ENCODE results near the gene TPGS2. TPM values are rescaled to one million over a fixed set of nuclear protein-coding genes. Genes with fewer than 3 reads are reported as not detected.
"Not testable (repeated sequence)": the region's sequence is repeated elsewhere in the genome, so short reads cannot be mapped to it uniquely, and the experiment has no call there.

The TPGS2 gene, protein sequence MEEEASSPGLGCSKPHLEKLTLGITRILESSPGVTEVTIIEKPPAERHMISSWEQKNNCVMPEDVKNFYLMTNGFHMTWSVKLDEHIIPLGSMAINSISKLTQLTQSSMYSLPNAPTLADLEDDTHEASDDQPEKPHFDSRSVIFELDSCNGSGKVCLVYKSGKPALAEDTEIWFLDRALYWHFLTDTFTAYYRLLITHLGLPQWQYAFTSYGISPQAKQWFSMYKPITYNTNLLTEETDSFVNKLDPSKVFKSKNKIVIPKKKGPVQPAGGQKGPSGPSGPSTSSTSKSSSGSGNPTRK
- 10 to 100 TPM; 49.7 to 55.7 TPM for total RNA-seq
- 10 to 100 TPM; 55.7 to 62.6 (median 59.9) TPM for polyA plus RNA-seq
- 26.1 to 57.9 (median 40.4) reads per million in 6 experiments for total RNA-seq

DNA sequence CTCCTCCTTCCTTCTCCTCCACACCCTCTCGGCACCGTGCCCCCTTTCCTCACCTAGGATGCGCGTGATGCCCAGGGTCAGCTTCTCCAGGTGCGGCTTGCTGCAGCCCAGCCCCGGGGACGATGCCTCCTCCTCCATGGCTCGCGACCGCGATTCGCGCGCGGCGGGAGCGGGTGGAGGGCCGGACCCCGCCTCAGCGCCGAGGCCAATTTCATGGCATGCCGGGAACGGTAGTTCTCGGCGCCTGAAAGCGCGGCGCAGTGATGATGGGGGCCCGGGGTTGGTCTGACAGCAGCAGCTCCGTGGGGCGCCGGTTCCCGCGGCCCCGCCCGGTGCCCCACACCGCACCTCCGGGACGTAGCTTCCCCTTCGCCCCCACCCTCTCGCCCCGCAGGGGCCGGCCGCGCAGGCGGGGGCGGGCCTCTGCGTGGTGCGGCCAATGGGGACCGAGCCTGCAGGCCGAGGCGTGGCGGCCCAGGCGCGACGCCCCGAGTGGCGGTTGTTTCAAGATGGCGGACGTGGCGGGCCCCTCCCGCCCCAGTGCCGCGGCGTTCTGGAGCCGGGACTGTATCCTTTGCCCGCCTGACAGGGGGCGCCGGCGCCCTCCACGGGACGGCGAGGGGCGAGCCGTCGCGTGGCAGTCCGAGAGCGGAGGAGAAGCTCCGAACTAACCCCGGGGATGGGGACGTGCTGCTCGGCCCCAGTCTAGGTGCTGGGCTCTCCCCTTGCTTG is at the start of gene TPGS2, which contains the start of gene KIAA1328:
Gene TPGS2, minus strand, starts transcription at position 373 of the 732 bp plus-strand sequence. Its CDS starts 235 bp downstream, at position 138.
Gene KIAA1328, plus strand, starts transcription at position 498 of the 732 bp plus-strand sequence. Its CDS starts 12 bp downstream, at position 510.
- peak; percentile 89 to 93 for ATAC-seq
- POLR2A ChIA-PET: interaction anchor here (0.6 to 1.6 kb wide), 4 partner anchors 10 to 1331 kb away, joined by 3 to 6 read pairs (median 4); partner anchors contain the start of gene INO80C
- peaks cover 13 to 42% (median 40%) of the 10 kb centered on the region in 4 donors for H3K4me1 Mint-ChIP-seq

DNA sequence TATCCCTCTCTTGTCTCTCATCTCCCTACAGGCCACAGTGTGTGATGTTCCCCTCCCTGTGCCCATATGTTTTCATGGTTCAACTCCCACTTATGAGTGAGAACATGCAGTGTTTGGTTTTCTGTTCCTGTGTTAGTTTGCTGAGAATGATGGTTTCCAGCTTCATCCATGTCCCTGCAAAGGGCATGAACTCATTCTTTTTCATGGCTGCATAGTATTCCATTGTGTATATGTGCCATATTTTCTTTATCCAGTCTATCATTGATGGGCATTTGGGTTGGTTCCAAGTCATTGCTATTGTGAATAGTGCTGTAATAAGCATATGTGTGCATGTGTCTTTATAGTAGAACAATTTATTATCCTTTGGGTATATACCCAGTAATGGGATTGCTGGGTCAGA is 45.0 kb upstream of the TPGS2 start:
- ATAC-seq, H3K27me3 Mint-ChIP-seq, DNase-seq, H3K27ac Mint-ChIP-seq, H3K4me3 Mint-ChIP-seq, H3K4me1 Mint-ChIP-seq, POLR2A ChIA-PET: not testable (repeated sequence)
- Mint-ChIP-seq H3K9me3 (peaks cover 0 to 33% (median 10%) of the 10 kb centered on the region in 9 donors), H3K36me3 (peaks cover 17 to 66% (median 50%) of the 10 kb centered on the region in 3 donors)

More for the DNA sequence above, at the start of gene TPGS2, which contains the start of gene KIAA1328:
- peaks cover 0 to 3% (median 2%) of the 10 kb centered on the region in 3 donors for H3K36me3 Mint-ChIP-seq
- peak within 1 kb of the TSS; percentile 73 to 95 (median 92) for H3K27ac Mint-ChIP-seq
- peak within 1 kb of the TSS; percentile 88 to 99 (median 93) for H3K4me3 Mint-ChIP-seq
- peak; percentile 80 to 90 (median 87) for DNase-seq
- no peaks in the 10 kb centered on the region for H3K27me3 Mint-ChIP-seq
- no peaks in the 10 kb centered on the region for H3K9me3 Mint-ChIP-seq

DNA sequence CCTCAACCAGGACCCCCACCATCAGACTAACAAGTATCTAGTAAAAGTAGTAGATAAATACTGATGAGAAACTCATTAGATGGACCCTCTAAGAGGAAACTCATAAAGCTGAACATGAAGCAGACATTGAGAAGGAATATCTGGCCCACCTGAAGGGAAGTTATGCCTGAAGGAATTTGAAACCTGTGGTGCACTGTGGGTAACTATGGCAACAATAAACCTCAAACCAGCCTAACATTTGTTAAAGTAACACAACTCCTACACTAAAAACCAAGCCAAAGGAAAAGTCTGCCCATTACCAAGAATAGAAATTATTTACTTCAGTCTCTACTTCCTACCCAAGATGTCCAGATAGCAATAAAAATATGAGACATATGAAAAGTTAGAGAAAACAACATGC is 43.5 kb upstream of the TPGS2 start:
- Mint-ChIP-seq H3K4me3 (no peak overlapping the region), H3K27me3 (no peaks in the 10 kb centered on the region), H3K4me1 (peaks cover 0 to 8% (median 5%) of the 10 kb centered on the region in 4 donors), H3K36me3 (peaks cover 9 to 55% (median 50%) of the 10 kb centered on the region in 3 donors), H3K9me3 (peaks cover 0 to 28% (median 10%) of the 10 kb centered on the region in 9 donors), H3K27ac (no peak overlapping the region)
- POLR2A ChIA-PET: no interaction called here
- ATAC-seq (no peak), DNase-seq (no peak)

DNA sequence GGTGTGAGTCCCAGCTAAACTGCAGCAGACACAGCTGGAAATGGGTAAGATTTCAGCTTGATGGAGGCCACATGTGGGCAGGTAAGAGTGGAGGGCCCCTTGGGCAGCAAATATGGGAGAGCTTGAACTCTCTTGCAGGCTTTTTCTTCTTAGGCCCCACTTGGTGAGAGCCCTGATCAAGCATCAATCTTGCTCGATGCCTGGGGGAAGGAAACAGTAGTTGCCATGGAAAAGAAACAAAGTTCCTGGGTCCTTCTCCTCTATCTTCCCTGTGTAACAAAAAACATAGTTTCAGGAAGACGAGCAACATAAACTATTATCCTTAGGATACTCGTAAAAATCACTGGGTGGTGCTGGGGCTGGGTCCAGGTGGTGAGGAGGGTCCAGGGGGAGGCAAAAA is 43.0 kb upstream of the TPGS2 start:
- DNase-seq: no peak
- peaks cover 0 to 26% (median 10%) of the 10 kb centered on the region in 9 donors for H3K9me3 Mint-ChIP-seq
- no peak overlapping the region for H3K4me3 Mint-ChIP-seq
- no peaks in the 10 kb centered on the region for H3K27me3 Mint-ChIP-seq
- peak overlapping the region in 2 of 10 donors; percentile 20 to 50 for H3K27ac Mint-ChIP-seq
- ATAC-seq: no peak
- POLR2A ChIA-PET: no interaction called here
- H3K4me1 Mint-ChIP-seq: peaks cover 0 to 6% (median 3%) of the 10 kb centered on the region in 4 donors
- peaks cover 9 to 52% (median 50%) of the 10 kb centered on the region in 3 donors for H3K36me3 Mint-ChIP-seq

DNA sequence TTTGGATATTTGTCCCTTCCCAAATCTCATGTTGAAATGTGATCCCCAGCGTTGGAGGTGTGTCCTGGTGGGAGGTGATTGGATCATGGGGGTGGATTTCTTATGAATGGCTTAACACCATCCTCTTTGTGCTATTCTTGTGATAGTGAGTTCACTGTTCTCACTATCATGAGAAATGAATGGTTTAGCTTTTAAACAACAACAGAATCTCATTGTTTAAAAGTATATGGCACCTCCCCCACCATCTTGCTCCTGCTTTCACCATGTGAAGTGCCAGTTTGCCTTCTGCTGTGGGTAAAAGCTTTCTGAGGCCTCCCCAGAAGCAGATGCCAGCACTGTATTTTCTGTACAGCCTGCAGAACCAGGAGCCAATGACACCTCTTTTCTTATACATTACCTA is 38.3 kb upstream of the TPGS2 start:
- no peaks in the 10 kb centered on the region for H3K27me3 Mint-ChIP-seq
- POLR2A ChIA-PET: no interaction called here
- H3K4me3 Mint-ChIP-seq: no peak overlapping the region
- ATAC-seq (no peak), DNase-seq (no peak)
- H3K27ac Mint-ChIP-seq: no peak overlapping the region
- peaks cover 19 to 40% (median 30%) of the 10 kb centered on the region in 3 donors for H3K36me3 Mint-ChIP-seq
- peaks cover 0 to 5% (median 0%) of the 10 kb centered on the region in 4 donors for H3K4me1 Mint-ChIP-seq
- peaks cover 0 to 4% (median 0%) of the 10 kb centered on the region in 9 donors for H3K9me3 Mint-ChIP-seq

DNA sequence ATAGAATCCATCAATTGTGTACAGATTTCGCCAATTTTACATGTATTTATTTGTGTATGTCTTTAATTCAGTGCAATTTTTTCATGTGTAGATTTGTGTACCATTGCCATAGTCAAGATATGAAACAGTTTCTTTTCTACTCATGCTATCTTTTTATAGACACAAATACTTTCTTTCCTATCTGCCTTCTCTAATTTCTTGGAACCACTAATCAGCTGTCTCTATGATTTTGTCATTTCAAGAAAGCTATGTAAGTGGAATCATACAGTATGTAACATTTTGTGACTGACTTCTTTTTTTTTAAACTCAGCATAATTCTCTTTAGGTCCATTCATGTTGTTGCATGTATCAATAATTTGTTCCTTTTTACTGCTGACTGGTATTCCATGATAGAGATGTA is 33.4 kb upstream of the TPGS2 start:
- Mint-ChIP-seq H3K27me3 (no peaks in the 10 kb centered on the region), H3K4me3 (no peak overlapping the region), H3K36me3 (peaks cover 17 to 32% (median 28%) of the 10 kb centered on the region in 3 donors), H3K4me1 (peaks cover 0 to 5% (median 0%) of the 10 kb centered on the region in 4 donors), H3K9me3 (no peaks in the 10 kb centered on the region), H3K27ac (no peak overlapping the region)
- no peak for DNase-seq
- POLR2A ChIA-PET: no interaction called here
- ATAC-seq: no peak

DNA sequence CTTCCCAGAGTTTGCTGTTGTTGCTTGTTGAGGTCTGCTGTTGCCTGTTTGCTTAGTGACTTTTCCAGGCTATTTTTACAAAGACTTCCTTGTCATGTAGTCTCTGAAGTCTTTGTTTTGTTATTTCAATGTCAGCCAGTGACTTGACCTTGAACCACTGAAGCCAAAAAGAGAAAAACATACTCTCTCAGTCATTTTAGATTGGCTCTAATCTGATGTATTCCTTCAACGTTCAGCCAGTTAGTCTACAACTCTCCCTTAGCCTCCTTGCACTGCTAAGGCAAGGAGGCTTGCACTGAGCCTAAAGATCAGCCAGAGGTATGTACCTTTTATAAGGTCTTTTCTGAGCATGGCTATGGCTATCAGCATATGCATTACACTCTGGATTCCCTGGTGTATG is 28.0 kb upstream of the TPGS2 start:
- no peak for DNase-seq
- peaks cover 22 to 53% (median 45%) of the 10 kb centered on the region in 3 donors for H3K36me3 Mint-ChIP-seq
- H3K4me1 Mint-ChIP-seq: peaks cover 0 to 6% (median 2%) of the 10 kb centered on the region in 4 donors
- H3K27me3 Mint-ChIP-seq: no peaks in the 10 kb centered on the region
- H3K27ac Mint-ChIP-seq: no peak overlapping the region
- no peak for ATAC-seq
- POLR2A ChIA-PET: no interaction called here
- H3K9me3 Mint-ChIP-seq: peaks cover 0 to 17% (median 11%) of the 10 kb centered on the region in 9 donors
- no peak overlapping the region for H3K4me3 Mint-ChIP-seq

DNA sequence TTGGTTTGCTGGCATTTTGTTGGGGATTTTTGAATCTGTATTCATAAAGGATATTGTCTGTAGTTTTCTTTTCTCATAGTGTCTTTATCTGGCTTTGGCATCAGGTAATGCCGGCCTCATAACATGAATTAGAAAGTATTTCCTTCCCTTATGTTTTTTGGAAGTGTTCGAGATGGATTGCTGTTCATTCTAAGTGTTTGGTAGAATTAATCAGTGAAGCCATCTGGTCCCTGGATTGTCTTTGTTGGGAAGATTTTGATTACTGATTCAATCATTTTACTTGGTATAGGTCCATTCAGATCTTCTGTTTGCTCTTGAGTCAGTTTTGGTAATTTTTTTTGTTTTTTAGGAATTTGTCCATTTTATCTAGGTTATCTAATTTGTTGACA is 22.4 kb upstream of the TPGS2 start:
- peak overlapping the region in 1 of 10 donors; percentile 17 for H3K27ac Mint-ChIP-seq
- no peak for DNase-seq
- POLR2A ChIA-PET: no interaction called here
- H3K36me3 Mint-ChIP-seq: peaks cover 31 to 55% (median 51%) of the 10 kb centered on the region in 3 donors
- H3K4me3 Mint-ChIP-seq: no peak overlapping the region
- H3K9me3 Mint-ChIP-seq: peaks cover 0 to 28% (median 17%) of the 10 kb centered on the region in 9 donors
- no peak for ATAC-seq
- peaks cover 0 to 3% (median 1%) of the 10 kb centered on the region in 4 donors for H3K4me1 Mint-ChIP-seq
- H3K27me3 Mint-ChIP-seq: no peaks in the 10 kb centered on the region

DNA sequence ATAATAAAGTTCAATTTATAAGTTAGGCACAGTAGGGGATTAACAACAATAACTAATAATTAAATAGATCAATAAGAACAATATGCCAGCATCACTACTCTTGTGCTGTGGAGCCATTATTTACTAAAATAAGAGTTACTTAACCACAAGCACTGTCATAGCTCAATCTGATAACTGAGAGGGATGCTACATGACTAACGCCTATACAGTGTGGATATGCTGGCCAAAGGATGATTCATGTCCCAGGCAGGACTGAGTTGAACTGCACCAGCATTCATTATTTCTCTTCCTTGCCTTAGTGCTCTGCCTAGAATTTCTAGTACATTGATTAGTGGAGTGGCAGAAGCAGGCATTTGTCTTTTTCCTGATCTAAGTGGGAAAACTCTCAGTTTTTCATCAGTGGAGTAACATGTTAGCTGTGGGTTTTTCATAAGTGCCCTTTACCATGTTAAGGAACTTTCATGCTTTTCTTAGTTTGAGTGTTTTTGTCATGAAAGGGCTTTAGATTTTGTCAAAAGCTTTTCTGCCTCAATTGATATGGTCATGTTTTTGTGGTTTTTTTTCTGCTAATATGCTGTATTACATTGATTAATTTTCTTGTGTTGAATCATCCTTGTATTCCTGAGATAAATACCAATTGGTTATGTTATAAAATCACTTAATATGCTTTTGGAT is 21.9 kb upstream of the TPGS2 start:
- Mint-ChIP-seq H3K4me1 (peaks cover 0 to 1% (median 0%) of the 10 kb centered on the region in 4 donors), H3K9me3 (peaks cover 0 to 28% (median 17%) of the 10 kb centered on the region in 9 donors), H3K4me3 (no peak overlapping the region), H3K27me3 (no peaks in the 10 kb centered on the region), H3K36me3 (peaks cover 27 to 51% (median 46%) of the 10 kb centered on the region in 3 donors), H3K27ac (peak overlapping the region in 1 of 10 donors; percentile 17)
- ATAC-seq (no peak), DNase-seq (no peak)
- POLR2A ChIA-PET: no interaction called here

DNA sequence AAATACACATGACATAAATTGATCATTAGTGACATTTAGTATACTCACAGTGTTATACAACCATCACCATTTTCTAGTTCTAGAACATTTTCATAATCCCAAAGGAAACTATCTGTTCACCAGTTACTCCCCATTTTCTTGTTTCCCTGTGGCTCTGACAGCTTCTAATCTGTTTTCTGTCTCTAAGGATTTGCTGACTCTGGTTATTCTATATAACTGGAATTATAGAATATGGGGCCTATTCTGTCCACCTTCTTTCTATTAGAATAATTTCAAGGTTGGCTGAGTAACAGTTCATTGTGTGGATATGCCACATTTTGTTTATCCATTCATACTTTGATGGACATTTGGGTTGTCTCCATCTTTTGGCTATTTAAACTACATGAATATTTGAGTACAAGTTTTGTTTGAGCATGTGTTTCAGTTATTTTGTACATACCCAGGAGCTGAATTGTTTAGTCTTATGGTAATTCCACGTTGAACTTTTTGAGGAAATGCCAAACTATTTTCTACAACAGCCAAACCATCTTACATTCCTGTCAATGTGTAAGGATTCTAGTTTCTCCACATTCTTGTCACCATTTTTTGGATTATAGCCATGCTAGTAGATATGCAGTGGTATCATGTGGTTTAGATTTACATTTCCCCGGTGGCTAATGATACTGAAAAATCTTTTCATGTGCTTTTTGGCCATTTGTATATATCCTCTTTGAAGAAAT is 20.6 kb upstream of the TPGS2 start:
- Mint-ChIP-seq H3K27ac (no peak overlapping the region), H3K36me3 (peaks cover 27 to 56% (median 42%) of the 10 kb centered on the region in 3 donors), H3K27me3 (no peaks in the 10 kb centered on the region), H3K4me1 (peaks cover 0 to 1% (median 0%) of the 10 kb centered on the region in 4 donors), H3K4me3 (no peak overlapping the region), H3K9me3 (peaks cover 0 to 28% (median 17%) of the 10 kb centered on the region in 9 donors)
- ATAC-seq: no peak
- POLR2A ChIA-PET: no interaction called here
- DNase-seq: no peak

DNA sequence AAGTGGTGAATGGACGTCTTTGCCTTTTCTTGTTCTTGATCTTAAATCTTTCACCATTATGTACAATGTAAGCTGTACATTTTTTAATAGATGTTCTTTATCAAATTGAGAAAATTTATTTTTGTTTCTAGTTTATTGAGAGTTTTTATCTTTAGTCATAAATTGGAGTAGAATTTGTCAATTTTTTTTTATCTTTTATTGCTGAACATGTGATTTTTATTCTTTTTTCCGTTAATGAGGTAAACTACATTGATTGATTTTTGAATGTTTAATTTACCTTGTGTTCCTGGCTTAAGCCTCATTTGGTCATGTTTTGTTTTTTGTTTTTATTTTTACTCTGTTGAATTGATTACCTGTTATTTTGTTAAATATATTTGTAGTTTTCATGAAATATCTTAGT is 19.8 kb upstream of the TPGS2 start:
- POLR2A ChIA-PET: no interaction called here
- peaks cover 27 to 55% (median 33%) of the 10 kb centered on the region in 3 donors for H3K36me3 Mint-ChIP-seq
- no peaks in the 10 kb centered on the region for H3K27me3 Mint-ChIP-seq
- peaks cover 0 to 28% (median 17%) of the 10 kb centered on the region in 9 donors for H3K9me3 Mint-ChIP-seq
- DNase-seq: no peak
- H3K4me1 Mint-ChIP-seq: peaks cover 0 to 1% (median 0%) of the 10 kb centered on the region in 4 donors
- no peak overlapping the region for H3K27ac Mint-ChIP-seq
- no peak for ATAC-seq
- no peak overlapping the region for H3K4me3 Mint-ChIP-seq

DNA sequence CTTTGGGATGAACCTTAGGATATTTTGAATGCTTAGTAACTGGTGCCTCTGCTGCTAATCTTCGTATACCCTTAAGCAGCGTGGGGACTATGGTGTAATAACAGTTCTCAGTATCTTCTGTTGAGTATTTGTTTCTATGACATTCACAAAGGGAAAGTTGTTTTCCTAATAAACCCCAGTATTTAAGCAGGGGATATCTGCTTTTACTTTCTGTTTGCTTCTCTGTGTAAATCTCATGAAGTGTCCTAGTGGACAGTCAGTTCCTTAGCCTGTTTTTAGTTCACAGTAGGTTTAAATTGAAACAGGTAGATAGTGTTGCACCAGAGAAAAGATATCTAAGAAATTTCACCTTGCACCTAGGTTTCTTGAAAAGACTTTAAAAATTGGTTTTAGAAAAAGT is 15.0 kb upstream of the TPGS2 start:
- H3K27ac Mint-ChIP-seq: no peak overlapping the region
- POLR2A ChIA-PET: no interaction called here
- peaks cover 2 to 8% (median 6%) of the 10 kb centered on the region in 4 donors for H3K4me1 Mint-ChIP-seq
- no peak overlapping the region for H3K4me3 Mint-ChIP-seq
- H3K36me3 Mint-ChIP-seq: peaks cover 16 to 55% (median 30%) of the 10 kb centered on the region in 3 donors
- no peak for DNase-seq
- H3K9me3 Mint-ChIP-seq: peaks cover 0 to 7% (median 0%) of the 10 kb centered on the region in 9 donors
- H3K27me3 Mint-ChIP-seq: no peaks in the 10 kb centered on the region
- no peak for ATAC-seq
